Sigmoid colon (tissue), 7 donors: ENCODE results near the gene LEFTY2. TPM values are rescaled to one million over a fixed set of nuclear protein-coding genes. Genes with fewer than 3 reads are reported as not detected.
"Not testable (repeated sequence)": the region's sequence is repeated elsewhere in the genome, so short reads cannot be mapped to it uniquely, and the experiment has no call there.

ENCODE experiments used
- DNase-seq: peaks from one replicate; pipeline ENCODE4 v3.0.0-alpha.2; 2019
- H3K27ac ChIP-seq, 4 donors: fragments of 200-600 bp; sonication (generic); one replicate each; pipeline ENCODE4 v1.5.1; 2016 to 2019; ENCODE audit warnings: mild to moderate bottlenecking in 1 of 4
- H3K27me3 ChIP-seq, 3 donors: fragments of 200-600 bp; sonication (generic); one replicate each; pipeline ENCODE4 v1.5.1; 2019; ENCODE audit warnings: mild to moderate bottlenecking in 1 of 3
- H3K36me3 ChIP-seq, 4 donors: fragments of 200-600 bp; sonication (generic); one replicate each; pipeline ENCODE4 v1.5.1; 2016 to 2019
- H3K4me1 ChIP-seq, 4 donors: fragments of 200-600 bp; sonication (generic); one replicate each; pipeline ENCODE4 v1.5.1; 2017 to 2019
- H3K4me3 ChIP-seq, 4 donors: fragments of 200-600 bp; sonication (generic); one replicate each; pipeline ENCODE4 v1.5.1; 2017 to 2019; ENCODE audit warnings: mild to moderate bottlenecking in 2 of 4, moderate library complexity in 1 of 4
- H3K9me3 ChIP-seq, 4 donors: fragments of 200-600 bp in 3 of 4; sonication (generic) in 3 of 4; one replicate each; pipeline versions ENCODE4 v1.5.1 to v1.6.1; 2013 to 2019
- EP300 ChIP-seq, 4 donors: sonication (generic); formaldehyde crosslinking; IDR thresholded peaks; one replicate each; pipeline ENCODE4 v1.6.1; 2017; ENCODE audit warnings: antibody characterized with exemption in 4 of 4
- POLR2A ChIP-seq, 2 donors: fragments of 450-650 bp; IDR thresholded peaks; one replicate each; pipeline ENCODE4 v1.6.1; 2016; ENCODE audit warnings: antibody characterized with exemption in 2 of 2, mild to moderate bottlenecking in 2 of 2, moderate library complexity in 2 of 2
- POLR2AphosphoS5 ChIP-seq, 4 donors: sonication (generic); formaldehyde crosslinking; IDR thresholded peaks; one replicate each; pipeline ENCODE4 v1.6.1; 2017; ENCODE audit warnings: antibody characterized with exemption in 4 of 4
- WGBS, 2 donors: extraction: QIAGEN DNeasy Blood & Tissue Kit; methylation state at CpG; one replicate each; pipeline ENCODE4 v1.1.7; 2013; 5-methylcytosine and 5-hydroxymethylcytosine counted together
- intact Hi-C: fragments of 100-400 bp; cut with DNase I; formaldehyde crosslinking; loops from one replicate; pipeline ENCODE4 v1.15.1; 2023
- polyA plus RNA-seq, 3 donors: library from polyadenylated mRNA; stranded (reverse); fragments of 200-250 nt; gene quantifications; one replicate each; pipeline ENCODE4 v1.2.3, GENCODE V29; 2013
- total RNA-seq, 4 donors: library from RNA; depleted of rRNA; stranded (reverse); fragments of >200 nt; gene quantifications; one replicate each; pipeline ENCODE4 v1.1.0, GENCODE V29; 2016
- TF ChIP-seq, protein P1 (sequence below), 4 experiments: fragments of 450-650 bp in 3 of 4; fragments of 200-600 bp in 1 of 4; IDR thresholded peaks; one replicate each; pipeline ENCODE4 v1.5.1; 2016 to 2019; ENCODE audit warnings: antibody characterized with exemption in 4 of 4, mild to moderate bottlenecking in 3 of 4, moderate library complexity in 2 of 4
- donor health status: healthy with polysubstance abuse.
- donor health status: Bipolar disorder and iron deficiency.
- donor health status: healthy.

LEFTY2 gene
- total and polyA plus RNA-seq, 7 donors, result 0.71 to 15.6 (median 3.0) TPM; not detected in 3

GRCh38 chr1:225979421-225979820, 38.4 kb upstream of the LEFTY2 start:
- TF ChIP-seq POLR2A (IDR thresholded peaks at IDR 0.05) (no peak), POLR2AphosphoS5 (IDR thresholded peaks at IDR 0.05) (no peak), EP300 (IDR thresholded peaks at IDR 0.05) (no peak)
- TF ChIP-seq, protein P1, sequence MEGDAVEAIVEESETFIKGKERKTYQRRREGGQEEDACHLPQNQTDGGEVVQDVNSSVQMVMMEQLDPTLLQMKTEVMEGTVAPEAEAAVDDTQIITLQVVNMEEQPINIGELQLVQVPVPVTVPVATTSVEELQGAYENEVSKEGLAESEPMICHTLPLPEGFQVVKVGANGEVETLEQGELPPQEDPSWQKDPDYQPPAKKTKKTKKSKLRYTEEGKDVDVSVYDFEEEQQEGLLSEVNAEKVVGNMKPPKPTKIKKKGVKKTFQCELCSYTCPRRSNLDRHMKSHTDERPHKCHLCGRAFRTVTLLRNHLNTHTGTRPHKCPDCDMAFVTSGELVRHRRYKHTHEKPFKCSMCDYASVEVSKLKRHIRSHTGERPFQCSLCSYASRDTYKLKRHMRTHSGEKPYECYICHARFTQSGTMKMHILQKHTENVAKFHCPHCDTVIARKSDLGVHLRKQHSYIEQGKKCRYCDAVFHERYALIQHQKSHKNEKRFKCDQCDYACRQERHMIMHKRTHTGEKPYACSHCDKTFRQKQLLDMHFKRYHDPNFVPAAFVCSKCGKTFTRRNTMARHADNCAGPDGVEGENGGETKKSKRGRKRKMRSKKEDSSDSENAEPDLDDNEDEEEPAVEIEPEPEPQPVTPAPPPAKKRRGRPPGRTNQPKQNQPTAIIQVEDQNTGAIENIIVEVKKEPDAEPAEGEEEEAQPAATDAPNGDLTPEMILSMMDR (IDR thresholded peaks at IDR 0.05), result no peak
- H3K27ac ChIP-seq, result no peak overlapping the region
- WGBS, 2 donors, result 66 to 86% methylated on average over 1 of the region's 1 CpG
- no peaks in the 10 kb centered on the region for H3K27me3 ChIP-seq
- peaks cover 0 to 7% (median 4%) of the 10 kb centered on the region in 4 donors for H3K4me1 ChIP-seq
- peaks cover 8 to 59% (median 20%) of the 10 kb centered on the region in 4 donors for H3K36me3 ChIP-seq
- no peak overlapping the region for H3K4me3 ChIP-seq
- H3K9me3 ChIP-seq, result no peaks in the 10 kb centered on the region
- no peak for DNase-seq
- intact Hi-C loops, result loop anchor here (5.0 kb wide), 4 partner anchors 57 to 662 kb away; partner anchors contain the start of genes PYCR2, SRP9 and TMEM63A

DNA sequence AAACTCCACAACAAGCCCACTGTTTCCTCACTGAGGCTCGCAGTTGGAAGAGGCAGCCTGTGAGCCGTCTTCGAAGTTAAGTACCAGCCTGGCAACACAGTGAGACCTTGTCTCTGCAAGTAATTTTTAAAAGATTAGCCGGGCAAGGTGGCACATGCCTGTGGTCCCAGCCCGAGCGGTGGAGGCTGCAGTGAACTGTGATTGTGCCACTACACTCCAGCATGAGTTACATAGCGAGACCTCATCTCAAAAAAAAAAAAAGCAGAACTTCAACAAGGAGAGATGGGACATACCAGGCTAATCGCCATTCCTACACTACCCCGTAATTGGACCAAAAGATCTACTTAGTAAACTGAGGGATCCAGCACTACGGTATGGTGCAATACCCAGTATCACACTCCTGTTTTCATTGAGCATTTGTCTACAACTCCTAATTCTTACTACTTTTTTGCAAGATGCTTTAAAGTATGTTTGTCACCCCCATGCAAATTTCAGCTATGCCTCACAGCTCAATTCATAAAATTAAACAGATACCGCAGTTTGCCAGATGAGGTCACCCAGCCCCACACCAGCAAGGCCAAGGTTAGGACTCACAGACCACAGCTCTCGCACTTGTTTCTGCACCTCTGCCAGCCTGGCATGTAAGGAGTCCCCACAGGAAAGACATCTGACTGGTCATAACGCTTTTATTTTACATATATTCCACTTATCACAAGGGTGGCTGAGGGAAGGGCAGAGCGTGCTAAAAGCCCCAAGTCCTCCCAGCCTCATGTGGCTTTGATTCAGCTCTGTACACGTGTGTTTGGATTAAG, 37.1 kb upstream of the LEFTY2 start:
- Histone ChIP-seq H3K4me1 (peaks cover 0 to 7% (median 4%) of the 10 kb centered on the region in 4 donors), H3K27me3 (no peaks in the 10 kb centered on the region), H3K9me3 (no peaks in the 10 kb centered on the region), H3K4me3 (no peak overlapping the region), H3K36me3 (peaks cover 7 to 48% (median 14%) of the 10 kb centered on the region in 4 donors), H3K27ac (no peak overlapping the region)
- intact Hi-C loops, result loop anchor here (5.0 kb wide), 4 partner anchors 56 to 661 kb away; partner anchors contain the start of genes PYCR2, SRP9 and TMEM63A
- 64 to 70% methylated on average over 15 of the region's 15 CpGs for WGBS, 2 donors
- peak; percentile 37 for DNase-seq
- TF ChIP-seq EP300 (IDR thresholded peaks at IDR 0.05), result no peak
- TF ChIP-seq POLR2AphosphoS5 (IDR thresholded peaks at IDR 0.05), result no peak
- no peak for TF ChIP-seq POLR2A (IDR thresholded peaks at IDR 0.05)
- TF ChIP-seq, protein P1 (IDR thresholded peaks at IDR 0.05), result no peak

DNA sequence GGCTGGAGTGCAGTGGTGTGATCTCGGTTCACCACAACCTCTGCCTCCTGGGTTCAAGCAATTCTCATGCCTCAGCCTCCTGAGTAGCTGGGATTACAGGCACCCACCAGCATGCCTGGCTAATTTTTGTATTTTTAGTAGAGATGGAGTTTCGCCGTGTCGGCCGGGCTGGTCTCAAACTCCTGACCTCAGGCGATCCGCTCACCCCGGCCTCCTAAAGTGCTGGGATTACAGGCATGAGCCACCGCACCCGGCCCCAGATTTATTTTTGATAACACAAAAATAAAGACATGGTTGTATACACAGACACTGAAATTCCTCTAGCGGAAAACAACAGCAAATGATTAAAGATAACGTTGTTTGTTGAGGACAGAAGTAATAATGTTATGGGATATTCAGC, 34.1 kb upstream of the LEFTY2 start:
- 89 to 96% methylated on average over 12 of the region's 12 CpGs for WGBS, 2 donors
- DNase-seq, result peak; percentile 32
- H3K27me3 ChIP-seq, H3K4me3 ChIP-seq, H3K9me3 ChIP-seq, H3K4me1 ChIP-seq, H3K27ac ChIP-seq: not testable (repeated sequence)
- intact Hi-C loops, result loop anchor here (2.0 to 5.0 kb wide), 5 partner anchors 53 to 658 kb away; partner anchors contain the start of genes PYCR2, SRP9 and TMEM63A
- peaks cover 0 to 18% (median under 1%) of the 10 kb centered on the region in 4 donors for H3K36me3 ChIP-seq

DNA sequence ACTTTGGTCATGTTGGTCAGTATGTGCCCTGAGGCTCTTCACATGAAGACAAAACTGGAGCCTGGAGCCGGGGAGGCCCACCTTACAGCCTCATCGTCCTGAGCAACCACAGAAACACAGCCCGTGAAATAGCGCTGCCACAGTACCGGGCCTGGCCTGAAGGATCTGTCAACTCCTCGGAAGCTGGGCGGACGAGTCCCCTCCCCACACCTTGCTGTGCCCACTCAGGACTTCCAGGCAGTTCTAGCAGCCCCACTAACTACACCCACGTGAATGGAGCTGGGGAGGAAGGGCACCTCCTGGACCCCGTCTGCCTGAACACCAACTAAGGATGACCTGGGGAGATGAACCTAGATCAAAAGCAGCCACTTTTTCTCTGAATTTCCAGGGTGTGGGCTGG, 33.4 kb upstream of the LEFTY2 start:
- WGBS, 2 donors, result 84 to 92% methylated on average over 10 of the region's 10 CpGs
- Histone ChIP-seq H3K4me1 (peaks cover 0 to 7% (median 4%) of the 10 kb centered on the region in 4 donors), H3K27me3 (no peaks in the 10 kb centered on the region), H3K27ac (no peak overlapping the region), H3K4me3 (no peak overlapping the region), H3K9me3 (no peaks in the 10 kb centered on the region), H3K36me3 (peaks cover 0 to 11% (median 0%) of the 10 kb centered on the region in 4 donors)
- intact Hi-C loops, result loop anchor here (2.0 kb wide), 1 partner anchor 500 kb away; no protein-coding TSS in a partner anchor
- TF ChIP-seq EP300 (IDR thresholded peaks at IDR 0.05) (no peak), POLR2A (IDR thresholded peaks at IDR 0.05) (no peak), POLR2AphosphoS5 (IDR thresholded peaks at IDR 0.05) (no peak)
- TF ChIP-seq, protein P1 (IDR thresholded peaks at IDR 0.05), result no peak
- DNase-seq, result peak; percentile 46

DNA sequence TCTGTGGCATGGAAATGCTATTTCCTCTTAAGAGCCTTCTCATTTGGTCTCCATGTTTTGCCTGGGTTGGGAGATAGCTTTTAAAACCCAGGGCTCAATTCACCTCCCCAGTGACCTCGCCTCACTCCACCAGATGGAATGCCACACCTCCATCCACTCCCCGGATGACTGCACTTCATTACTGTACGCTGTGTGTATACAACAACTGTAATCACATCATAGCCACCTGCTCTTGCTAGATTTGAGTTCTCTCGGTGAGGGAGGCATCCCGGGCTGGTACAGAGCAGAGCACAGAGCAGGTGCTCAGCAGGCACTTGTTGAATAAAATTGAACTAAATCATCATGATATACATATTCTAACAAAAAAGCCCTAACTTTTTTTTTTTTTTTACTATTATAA, 32.1 kb upstream of the LEFTY2 start:
- DNase-seq, result peak; percentile 11
- Histone ChIP-seq H3K27ac (no peak overlapping the region), H3K4me3 (no peak overlapping the region), H3K27me3 (no peaks in the 10 kb centered on the region), H3K4me1 (peaks cover 0 to 7% (median 4%) of the 10 kb centered on the region in 4 donors), H3K36me3 (peaks cover 0 to 8% (median 0%) of the 10 kb centered on the region in 4 donors), H3K9me3 (no peaks in the 10 kb centered on the region)
- intact Hi-C loops, result no loop called here
- TF ChIP-seq POLR2A (IDR thresholded peaks at IDR 0.05) (no peak), EP300 (IDR thresholded peaks at IDR 0.05) (no peak), POLR2AphosphoS5 (IDR thresholded peaks at IDR 0.05) (no peak)
- TF ChIP-seq, protein P1 (IDR thresholded peaks at IDR 0.05), result no peak
- WGBS, 2 donors, result 13 to 61% methylated on average over 5 of the region's 5 CpGs
